GM12874 (cell line): ENCODE data around the gene F12.

Source experiments
- TF ChIP-seq, protein P1 (sequence below): IDR thresholded peaks from 2 replicates; pipeline ENCODE4 v1.5.1; 2011; ENCODE audit warnings: low read depth, mild to moderate bottlenecking, control low read depth, low read length, moderate library complexity; ENCODE audit not compliant: insufficient read depth

Gene F12

GRCh38 chr5:177372034-177372896 is 37.1 kb downstream of the F12 start:
- TF ChIP-seq, protein P1, sequence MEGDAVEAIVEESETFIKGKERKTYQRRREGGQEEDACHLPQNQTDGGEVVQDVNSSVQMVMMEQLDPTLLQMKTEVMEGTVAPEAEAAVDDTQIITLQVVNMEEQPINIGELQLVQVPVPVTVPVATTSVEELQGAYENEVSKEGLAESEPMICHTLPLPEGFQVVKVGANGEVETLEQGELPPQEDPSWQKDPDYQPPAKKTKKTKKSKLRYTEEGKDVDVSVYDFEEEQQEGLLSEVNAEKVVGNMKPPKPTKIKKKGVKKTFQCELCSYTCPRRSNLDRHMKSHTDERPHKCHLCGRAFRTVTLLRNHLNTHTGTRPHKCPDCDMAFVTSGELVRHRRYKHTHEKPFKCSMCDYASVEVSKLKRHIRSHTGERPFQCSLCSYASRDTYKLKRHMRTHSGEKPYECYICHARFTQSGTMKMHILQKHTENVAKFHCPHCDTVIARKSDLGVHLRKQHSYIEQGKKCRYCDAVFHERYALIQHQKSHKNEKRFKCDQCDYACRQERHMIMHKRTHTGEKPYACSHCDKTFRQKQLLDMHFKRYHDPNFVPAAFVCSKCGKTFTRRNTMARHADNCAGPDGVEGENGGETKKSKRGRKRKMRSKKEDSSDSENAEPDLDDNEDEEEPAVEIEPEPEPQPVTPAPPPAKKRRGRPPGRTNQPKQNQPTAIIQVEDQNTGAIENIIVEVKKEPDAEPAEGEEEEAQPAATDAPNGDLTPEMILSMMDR: no peak

GRCh38 chr5:177371120-177372033 is 38.0 kb downstream of the F12 start:
- TF ChIP-seq, protein P1: no peak

DNA sequence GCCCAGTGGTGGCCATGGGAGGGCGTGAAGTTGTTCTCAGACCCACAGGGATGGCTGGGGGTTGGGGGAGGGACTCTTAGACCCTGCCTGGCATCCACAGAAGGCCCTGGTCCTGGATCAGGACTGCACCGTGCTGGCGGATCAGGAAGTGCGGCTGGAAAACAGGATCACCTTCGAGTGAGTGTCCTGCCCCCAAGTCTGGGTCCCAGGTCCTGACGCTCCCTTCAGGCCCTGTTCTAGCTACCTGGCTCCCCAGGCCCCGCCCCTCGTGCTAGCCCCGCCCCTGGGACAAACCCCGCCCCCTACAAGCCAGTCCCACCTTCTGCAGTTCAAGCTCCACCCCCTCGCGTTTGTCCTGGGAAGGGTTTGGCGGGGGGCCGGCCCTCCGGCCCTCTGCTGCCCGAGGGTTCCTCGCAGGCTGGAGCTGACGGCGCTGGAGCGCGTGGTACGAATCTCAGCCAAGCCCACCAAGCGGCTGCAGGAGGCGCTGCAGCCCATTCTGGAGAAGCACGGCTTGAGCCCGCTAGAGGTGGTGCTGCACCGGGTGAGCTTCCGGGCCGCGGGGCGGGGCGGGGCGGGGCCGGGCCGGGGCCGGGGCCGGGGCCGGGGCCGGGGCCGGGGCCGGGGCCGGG is 38.8 kb downstream of the F12 start:
- TF ChIP-seq, protein P1: 0 out of 2 replicates have a peak, but pooled peaks have one; percentile 1

DNA sequence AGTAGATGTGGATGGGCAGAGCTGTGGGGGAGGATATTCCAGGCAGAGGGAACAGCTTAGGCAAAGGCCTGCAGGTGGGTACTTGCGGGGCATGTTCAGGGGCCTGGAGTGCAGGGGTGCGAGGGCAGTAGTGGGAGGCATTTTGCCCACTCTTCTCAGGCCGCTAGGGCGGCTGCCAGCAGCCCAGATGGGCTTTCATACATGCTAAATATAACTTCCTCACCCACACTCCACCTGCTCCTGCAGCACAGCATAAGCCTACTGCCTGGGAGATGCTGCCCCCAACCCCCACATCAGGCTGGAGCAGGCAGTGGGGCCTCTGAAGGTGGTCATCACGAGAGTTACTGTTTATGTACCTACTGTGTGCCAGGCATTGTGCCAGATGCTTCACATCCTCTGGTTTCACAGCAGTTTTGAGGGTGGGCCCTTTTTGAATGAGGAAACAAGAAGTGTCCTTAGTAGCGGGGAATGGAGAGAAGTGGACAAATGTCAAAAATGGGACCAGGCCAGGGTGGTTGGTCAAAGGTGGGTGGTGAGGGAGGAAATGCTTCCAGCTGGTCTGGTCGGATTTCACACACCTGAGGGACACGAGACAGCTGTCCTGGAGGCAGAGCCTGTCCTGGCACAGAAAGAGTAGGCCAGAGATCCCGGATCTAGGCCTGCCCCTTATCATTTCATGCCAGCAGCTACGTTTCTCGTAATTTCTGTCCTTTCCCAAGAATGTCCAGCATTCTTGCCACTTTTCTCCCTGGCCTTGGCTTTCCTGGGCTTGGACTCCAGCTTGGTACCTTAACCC is 39.5 kb downstream of the F12 start:
- TF ChIP-seq, protein P1: no peak

DNA sequence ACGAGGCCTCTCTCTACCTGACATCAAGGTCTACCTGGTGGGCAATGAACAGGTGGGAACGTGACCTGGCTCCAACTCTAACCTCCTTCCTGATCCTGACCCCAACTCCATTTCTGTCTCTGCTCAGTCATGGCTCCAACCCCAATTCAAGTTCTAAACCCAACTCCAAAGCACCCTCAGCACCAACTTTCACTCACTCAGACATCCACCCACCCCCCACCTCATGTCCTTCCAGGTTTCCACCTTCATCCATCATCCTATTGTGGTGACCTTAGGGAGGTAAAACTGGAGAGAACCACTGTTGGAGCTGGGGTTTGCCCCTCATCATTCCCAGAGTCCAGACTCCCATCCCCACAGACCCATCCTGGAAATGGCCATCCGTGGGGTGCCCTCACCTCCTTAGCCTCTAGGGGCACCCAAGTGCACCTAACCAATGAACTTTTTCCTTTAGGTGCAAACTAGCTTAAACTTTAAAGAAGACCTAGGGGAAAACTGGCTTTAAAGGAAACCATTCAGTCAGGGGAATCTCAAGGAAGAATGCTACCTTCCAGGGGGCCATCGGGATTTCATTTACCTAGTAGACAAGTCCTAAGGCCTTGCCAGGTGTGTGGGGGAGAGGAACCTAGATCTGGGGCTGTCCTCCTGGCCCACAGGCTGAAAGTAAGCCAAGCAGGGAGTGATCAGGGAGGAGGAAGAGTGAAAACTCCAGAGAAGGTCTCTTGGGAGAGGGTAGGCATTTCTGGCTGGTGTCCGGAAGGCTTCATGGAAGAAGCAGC is 40.3 kb downstream of the F12 start:
- TF ChIP-seq, protein P1: peak; percentile 78

GRCh38 chr5:177367981-177368868 is 41.1 kb downstream of the F12 start:
- TF ChIP-seq, protein P1: no peak
